Astrocyte (in vitro differentiated cells and primary cell): Measurements from ENCODE around the gene XYLT1. TPM values are rescaled to one million over a fixed set of nuclear protein-coding genes. Genes with fewer than 3 reads are reported as not detected.
A peak's percentile ranks its signal among the peaks of the same experiment; 100 is the strongest.

Experiments used
- DNase-seq: peaks from one replicate; pipeline ENCODE4 v3.0.0-alpha.2; 2010; ENCODE audit warnings: low read depth
- FAIRE-seq: peaks from 2 replicates; lab custom pipeline; 2011; peaks lifted over from hg19 to GRCh38; lab: Jason Lieb, UNC
- H2AFZ ChIP-seq: 2 replicates; pipeline ENCODE4 v1.6.0; 2012; ENCODE audit warnings: low read depth, low read length, inconsistent platforms
- H3K27ac ChIP-seq: 2 replicates; pipeline ENCODE4 v1.5.1; 2011; ENCODE audit warnings: low read depth, low read length, inconsistent platforms
- H3K27me3 ChIP-seq: 2 replicates; pipeline ENCODE4 v1.6.0; 2011; ENCODE audit warnings: low read length, inconsistent platforms; ENCODE audit not compliant: insufficient read depth
- H3K36me3 ChIP-seq: 2 replicates; pipeline ENCODE4 v1.5.1; 2011; ENCODE audit warnings: low read length, inconsistent platforms; ENCODE audit not compliant: insufficient read depth
- H3K4me1 ChIP-seq: 2 replicates; pipeline ENCODE4 v1.5.1; 2011; ENCODE audit warnings: low read length, inconsistent platforms; ENCODE audit not compliant: insufficient read depth
- H3K4me2 ChIP-seq: 2 replicates; pipeline ENCODE4 v1.6.0; 2012; ENCODE audit warnings: low read length, inconsistent platforms
- H3K4me3 ChIP-seq: 2 replicates; pipeline ENCODE4 v1.5.1; 2011; ENCODE audit warnings: low read depth, mild to moderate bottlenecking, low read length, inconsistent platforms; ENCODE audit not compliant: insufficient read depth
- H3K79me2 ChIP-seq: 2 replicates; pipeline ENCODE4 v1.6.0; 2012; ENCODE audit warnings: mild to moderate bottlenecking, low read length, inconsistent platforms; ENCODE audit not compliant: insufficient read depth
- H3K9ac ChIP-seq: 2 replicates; pipeline ENCODE4 v1.6.0; 2012; ENCODE audit warnings: mild to moderate bottlenecking, low read length, inconsistent platforms
- H3K9me3 ChIP-seq: 2 replicates; pipeline ENCODE4 v1.5.1; 2012; ENCODE audit warnings: low read depth, mild to moderate bottlenecking, low read length, inconsistent platforms; ENCODE audit not compliant: insufficient read depth
- H4K20me1 ChIP-seq: 2 replicates; pipeline ENCODE4 v1.6.0; 2012; ENCODE audit warnings: low read length, inconsistent platforms; ENCODE audit not compliant: insufficient read depth
- H3K27ac Mint-ChIP-seq: one replicate; pipeline ENCODE4 v1.8.0; 2021; ENCODE audit warnings: mild to moderate bottlenecking, mixed read lengths; ENCODE audit not compliant: unreplicated experiment
- H3K27me3 Mint-ChIP-seq: one replicate; pipeline ENCODE4 v1.8.0; 2021; ENCODE audit warnings: low read depth, mixed read lengths; ENCODE audit not compliant: unreplicated experiment
- H3K36me3 Mint-ChIP-seq: one replicate; pipeline ENCODE4 v1.8.0; 2021; ENCODE audit warnings: low read depth, mixed read lengths; ENCODE audit not compliant: unreplicated experiment
- H3K4me1 Mint-ChIP-seq: one replicate; pipeline ENCODE4 v1.8.0; 2021; ENCODE audit warnings: low read depth, mixed read lengths; ENCODE audit not compliant: unreplicated experiment
- H3K4me3 Mint-ChIP-seq: one replicate; pipeline ENCODE4 v1.8.0; 2021; ENCODE audit warnings: mild to moderate bottlenecking, moderate library complexity, mixed read lengths; ENCODE audit not compliant: unreplicated experiment
- H3K9me3 Mint-ChIP-seq: one replicate; pipeline ENCODE4 v1.8.0; 2021; ENCODE audit warnings: mild to moderate bottlenecking, mixed read lengths; ENCODE audit not compliant: unreplicated experiment
- CTCF ChIP-seq: IDR thresholded peaks from 2 replicates; pipeline ENCODE4 v1.5.1; 2011; ENCODE audit warnings: low read depth, mild to moderate bottlenecking, inconsistent platforms, low read length, moderate library complexity; ENCODE audit not compliant: insufficient read depth
- EZH2 ChIP-seq: IDR thresholded peaks from 2 replicates; pipeline ENCODE4 v1.6.1; 2012; ENCODE audit warnings: mild to moderate bottlenecking, low read length, inconsistent platforms; ENCODE audit not compliant: insufficient read depth
- total RNA-seq: library from RNA; stranded (reverse); gene quantifications from 2 replicates; pipeline ENCODE4 v1.2.1, GENCODE V29; 2021

The XYLT1 gene
- total RNA-seq, 1 donor from 2014 or later = 22.9 TPM

- H3K27ac Mint-ChIP-seq = peak overlapping the region; percentile 6
- no peaks in the 10 kb centered on the region for H3K36me3 ChIP-seq
- H3K4me2 ChIP-seq = peak overlapping the region; percentile 4
- DNase-seq = peak; percentile 69
- no peak overlapping the region for H3K9ac ChIP-seq
- no peak overlapping the region for H3K4me3 Mint-ChIP-seq
- H3K27me3 ChIP-seq = no peaks in the 10 kb centered on the region
- no peak overlapping the region for H3K27ac ChIP-seq
- H3K9me3 Mint-ChIP-seq = no peaks in the 10 kb centered on the region
- H3K4me3 ChIP-seq = no peak overlapping the region
- H3K9me3 ChIP-seq = no peaks in the 10 kb centered on the region
- H3K36me3 Mint-ChIP-seq = peaks cover 3% of the 10 kb centered on the region
- no peak overlapping the region for H2AFZ ChIP-seq
- peaks cover 91% of the 10 kb centered on the region for H4K20me1 ChIP-seq
- peaks cover 3% of the 10 kb centered on the region for H3K4me1 ChIP-seq
- H3K79me2 ChIP-seq = peaks cover 62% of the 10 kb centered on the region
- TF ChIP-seq CTCF = no peak
- TF ChIP-seq EZH2 = no peak
- H3K27me3 Mint-ChIP-seq = no peaks in the 10 kb centered on the region
- FAIRE-seq = no peak
- H3K4me1 Mint-ChIP-seq = peaks cover 27% of the 10 kb centered on the region
Observed at GRCh38 chr16:17380613-17381012, 90.1 kb downstream of the XYLT1 start.

GRCh38 chr16:17379121-17379571 lies 91.6 kb downstream of the XYLT1 start:
- H3K9ac ChIP-seq = no peak overlapping the region

More at GRCh38 chr16:17379121-17379571, 91.6 kb downstream of the XYLT1 start:
- Histone ChIP-seq H3K27ac (peak overlapping the region; percentile 28), H3K36me3 (no peaks in the 10 kb centered on the region), H3K79me2 (peaks cover 62% of the 10 kb centered on the region), H3K9me3 (no peaks in the 10 kb centered on the region), H2AFZ (no peak overlapping the region), H4K20me1 (peaks cover 91% of the 10 kb centered on the region), H3K4me3 (no peak overlapping the region), H3K4me1 (peaks cover 3% of the 10 kb centered on the region), H3K4me2 (peak overlapping the region; percentile 32), H3K27me3 (no peaks in the 10 kb centered on the region)
- H3K4me1 Mint-ChIP-seq = peaks cover 27% of the 10 kb centered on the region
- TF ChIP-seq EZH2 = no peak
- no peak for TF ChIP-seq CTCF
- H3K4me3 Mint-ChIP-seq = no peak overlapping the region
- no peak overlapping the region for H3K27ac Mint-ChIP-seq
- H3K9me3 Mint-ChIP-seq = no peaks in the 10 kb centered on the region
- FAIRE-seq = no peak
- no peaks in the 10 kb centered on the region for H3K36me3 Mint-ChIP-seq
- no peaks in the 10 kb centered on the region for H3K27me3 Mint-ChIP-seq
- peak; percentile 82 for DNase-seq
